ENCODE data around the gene DUS1L.

DUS1L gene

DNA sequence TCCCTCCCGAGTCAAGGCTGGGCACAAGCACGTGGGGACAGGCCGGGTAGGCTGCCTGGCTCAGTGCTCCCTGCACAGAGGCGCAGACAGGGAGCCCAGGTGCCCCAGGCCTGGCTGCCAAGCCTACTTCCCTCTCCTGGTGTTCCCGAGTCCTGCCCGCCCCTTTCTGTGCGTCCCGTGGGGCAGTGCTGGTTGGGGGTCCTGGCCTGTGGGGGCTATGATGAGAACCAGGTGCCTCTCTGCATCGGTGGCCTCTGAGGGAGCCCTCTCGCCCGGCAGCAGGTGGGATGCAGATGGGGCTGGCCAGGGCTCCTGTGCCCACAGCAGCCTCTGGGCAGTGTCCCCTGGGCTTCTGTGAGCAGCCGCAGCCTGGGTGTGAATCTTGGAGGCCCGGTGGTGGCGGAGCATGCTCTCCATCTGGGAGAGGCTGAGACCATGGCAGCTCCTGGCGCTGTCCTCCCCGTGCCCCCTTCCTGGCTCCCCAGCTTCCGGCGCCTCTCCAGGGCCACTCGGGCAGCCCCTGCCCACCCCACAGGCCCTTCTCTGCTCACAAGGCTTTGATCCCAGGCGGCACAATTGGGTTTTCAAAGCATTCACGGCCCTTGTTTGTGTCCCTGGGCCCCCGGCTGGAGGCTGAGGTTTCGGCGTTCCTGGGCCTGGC is 50.2 kb downstream of the DUS1L start:
- DNase-seq, result no peak

DNA sequence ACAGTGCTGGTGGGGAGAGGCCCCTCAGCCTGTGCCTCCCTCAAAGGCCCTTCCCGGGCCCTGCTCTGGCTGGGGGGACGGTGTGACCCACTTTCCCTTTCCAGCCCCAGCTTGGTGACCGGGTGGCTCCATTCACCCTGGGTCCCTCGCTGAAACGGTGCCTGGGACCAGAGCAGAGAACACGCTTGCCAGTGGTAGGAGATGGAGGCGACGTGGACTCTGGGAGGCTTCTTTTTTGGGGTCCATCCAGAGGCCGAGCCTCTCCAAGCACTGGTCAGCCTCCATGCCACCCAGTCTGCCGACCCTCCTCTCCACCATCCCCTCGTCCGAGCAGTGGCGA is 50.7 kb downstream of the DUS1L start:
- DNase-seq, result no peak

GRCh38 chr17:82014432-82014831 is 51.2 kb downstream of the DUS1L start:
- peak in 8 of 51 donors; percentile 9 to 54 (median 29) for DNase-seq

- no peak for DNase-seq
These were observed 51.8 kb downstream of the DUS1L start for GRCh38 chr17:82013772-82014321.

- DNase-seq, result peak in 20 of 51 donors; percentile 9 to 69 (median 46)
These were observed 52.3 kb downstream of the DUS1L start for GRCh38 chr17:82013341-82013740.

DNA sequence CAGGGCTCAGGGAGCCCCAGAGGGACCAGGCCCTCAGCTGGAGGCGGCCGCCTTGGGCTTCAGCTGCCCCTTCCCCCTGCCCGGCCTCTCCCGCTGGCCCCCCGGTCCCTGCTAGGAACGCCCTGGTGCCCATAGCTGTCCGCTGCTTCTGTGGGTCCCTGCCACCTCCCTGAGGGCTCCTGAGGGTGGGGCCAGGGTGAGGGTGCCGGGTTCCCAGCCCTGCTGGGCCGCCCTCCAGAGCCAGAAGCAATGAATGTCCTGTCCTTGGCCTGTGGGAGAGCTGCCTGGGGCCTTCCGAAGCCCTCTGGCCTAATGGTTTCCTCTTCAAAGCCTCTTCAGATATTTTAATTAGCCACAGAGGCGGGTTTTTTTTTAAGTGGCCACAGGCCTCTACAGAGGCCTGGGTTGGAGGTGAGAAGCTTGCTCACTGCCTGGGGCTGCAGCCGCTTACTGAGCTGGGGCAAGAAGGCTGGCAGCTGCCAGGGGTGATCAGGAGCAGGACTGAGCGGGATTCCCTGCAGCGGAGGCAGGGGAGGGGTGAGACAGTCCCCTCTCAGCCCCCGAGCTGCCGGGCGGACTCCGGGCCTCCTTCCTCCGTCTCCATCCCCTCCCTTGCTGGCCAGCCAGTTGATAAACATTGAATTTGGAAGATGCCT is 52.8 kb downstream of the DUS1L start:
- no peak for DNase-seq

DNA sequence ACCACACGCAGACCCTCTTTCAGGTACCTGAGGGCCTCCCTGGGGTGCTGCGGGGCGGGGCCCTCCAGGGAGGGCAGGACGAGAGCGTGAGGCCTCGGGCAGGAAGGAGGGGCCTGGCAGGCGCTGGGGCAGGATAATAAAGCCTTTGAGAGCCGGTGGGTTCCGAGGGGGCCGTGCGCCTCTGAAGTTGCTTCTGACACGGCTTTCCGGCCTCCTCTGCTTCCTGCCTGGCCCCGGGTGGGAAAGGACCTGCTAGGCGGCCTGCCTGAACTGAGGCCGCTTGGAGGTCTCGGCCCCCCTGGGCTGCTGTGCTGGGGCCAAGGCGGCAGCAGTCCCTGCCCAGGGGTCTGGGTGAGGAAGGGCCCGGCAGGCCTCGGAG is 53.4 kb downstream of the DUS1L start:
- DNase-seq, result no peak

- DNase-seq, result no peak
These were observed 53.9 kb downstream of the DUS1L start for GRCh38 chr17:82011617-82012187.

GRCh38 chr17:82010575-82011525 is 54.8 kb downstream of the DUS1L start:
- no peak for DNase-seq

DNA sequence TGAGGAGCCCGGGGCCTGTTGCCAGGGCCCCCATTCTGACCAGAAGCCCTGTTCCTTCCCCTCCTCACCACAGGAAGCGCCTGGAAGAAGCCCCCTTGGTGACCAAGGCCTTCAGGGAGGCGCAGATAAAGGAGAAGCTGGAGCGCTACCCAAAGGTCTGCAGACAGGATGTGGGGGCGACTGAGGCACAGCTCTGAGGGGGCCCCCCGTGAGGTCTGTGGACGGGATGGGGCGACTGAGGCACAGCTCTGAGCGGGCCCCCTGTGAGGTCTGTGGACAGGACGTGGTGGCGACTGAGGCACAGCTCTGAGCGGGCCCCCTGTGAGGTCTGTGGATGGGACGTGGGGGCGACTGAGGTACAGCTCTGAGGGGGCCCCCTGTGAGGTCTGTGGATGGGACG is 56.2 kb downstream of the DUS1L start:
- DNase-seq, result no peak

DNA sequence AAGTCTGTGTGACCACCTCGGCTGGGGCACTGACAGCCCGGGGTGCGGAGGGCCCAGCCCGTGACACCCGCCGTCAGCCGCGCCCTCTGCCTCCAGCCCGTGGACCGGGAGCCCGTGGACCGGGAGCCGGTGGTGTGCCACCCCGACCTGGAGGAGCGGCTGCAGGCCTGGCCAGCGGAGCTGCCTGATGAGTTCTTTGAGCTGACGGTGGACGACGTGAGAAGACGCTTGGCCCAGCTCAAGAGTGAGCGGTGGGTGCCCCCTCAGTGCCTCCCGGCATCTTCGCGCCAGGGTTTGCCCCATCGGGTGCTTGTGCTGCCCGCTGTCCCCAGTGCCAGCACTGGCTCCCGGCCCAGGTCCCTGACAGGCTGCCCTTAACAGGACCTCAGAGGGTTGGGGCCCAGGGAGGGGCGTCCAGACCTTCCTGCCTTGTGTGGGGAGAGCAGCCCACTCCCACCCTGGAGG is 56.6 kb downstream of the DUS1L start:
- peak in 3 of 51 donors; percentile 14 to 23 (median 18) for DNase-seq

DNA sequence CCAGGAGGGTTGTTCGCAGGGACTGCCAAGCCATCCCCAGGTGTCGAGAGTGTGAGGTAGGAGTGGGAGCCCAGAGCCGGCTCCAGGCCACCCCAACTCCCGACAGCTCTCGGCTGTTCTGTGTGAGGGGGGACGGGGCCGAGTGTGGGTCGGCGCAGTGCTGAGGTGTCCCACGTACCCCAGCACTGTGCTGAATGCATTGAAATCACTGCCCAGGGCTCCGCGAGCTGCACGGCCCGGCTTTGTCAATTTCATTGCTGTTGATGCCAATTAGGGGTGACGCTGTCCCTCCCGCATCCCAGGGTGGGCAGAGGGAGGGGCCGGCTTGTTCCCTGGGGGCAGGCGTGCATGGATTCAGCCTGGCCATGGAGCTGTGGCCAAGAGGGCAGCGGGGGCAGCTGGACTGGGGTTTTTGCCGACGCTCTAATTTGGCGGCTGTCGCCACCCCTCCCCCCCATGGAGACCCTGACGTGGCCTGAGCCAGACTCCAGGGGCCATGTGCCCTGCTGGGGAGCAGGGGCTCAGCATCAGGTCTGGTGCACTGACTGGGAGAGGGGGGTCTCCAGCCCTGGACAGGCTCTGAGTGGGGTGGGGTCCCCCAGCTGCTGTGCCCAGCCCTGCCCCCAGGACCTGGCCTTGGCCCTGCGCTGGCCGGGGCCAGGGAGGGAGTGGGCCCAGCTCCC is 57.2 kb downstream of the DUS1L start:
- DNase-seq, result no peak
